Peyer's patch (tissue), 4 donors: ENCODE measurements around the gene PTPN2. TPM values are rescaled to one million over a fixed set of nuclear protein-coding genes. Genes with fewer than 3 reads are reported as not detected.

Experiments used
- DNase-seq, 3 donors: peaks; one replicate each; pipeline ENCODE4 v3.0.0-alpha.2; 2017 to 2019
- H3K27ac ChIP-seq, 4 donors: fragments of 200-600 bp; sonication (generic); one replicate each; pipeline ENCODE4 v1.5.1; 2016 to 2019
- H3K27me3 ChIP-seq, 2 donors: fragments of 200-600 bp; sonication (generic); one replicate each; pipeline ENCODE4 v1.5.1; 2019
- H3K36me3 ChIP-seq, 3 donors: fragments of 200-600 bp; sonication (generic); one replicate each; pipeline ENCODE4 v1.5.1; 2016 to 2019
- H3K4me1 ChIP-seq, 4 donors: fragments of 200-600 bp; sonication (generic); one replicate each; pipeline ENCODE4 v1.5.1; 2016 to 2019
- H3K4me3 ChIP-seq, 4 donors: fragments of 200-600 bp; sonication (generic); 1 replicate in 3 of 4; 2 replicates in 1 of 4; pipeline ENCODE4 v1.5.1; 2016 to 2019; ENCODE audit warnings: mild to moderate bottlenecking in 1 of 4
- H3K9me3 ChIP-seq, 4 donors: fragments of 200-600 bp; sonication (generic); one replicate each; pipeline ENCODE4 v1.5.1; 2016 to 2019; ENCODE audit warnings: mild to moderate bottlenecking in 1 of 4
- CTCF ChIP-seq, 6 experiments: fragments of 450-650 bp in 4 of 6; fragments of 200-600 bp in 2 of 6; sonication (generic) in 1 of 6; IDR thresholded peaks; one replicate each; pipeline ENCODE4 v1.5.1; 2017 to 2019; ENCODE audit warnings: antibody characterized with exemption in 6 of 6, mild to moderate bottlenecking in 3 of 6, moderate library complexity in 1 of 6
- POLR2A ChIP-seq, 2 donors: fragments of 450-650 bp; IDR thresholded peaks; one replicate each; pipeline ENCODE4 v1.5.1; 2017; ENCODE audit warnings: antibody characterized with exemption in 2 of 2, mild to moderate bottlenecking in 2 of 2, moderate library complexity in 2 of 2
- total RNA-seq, 4 donors: library from RNA; depleted of rRNA; stranded (reverse); fragments of >200 nt; gene quantifications; one replicate each; pipeline ENCODE4 v1.1.0, GENCODE V29; 2016

PTPN2 gene
- total RNA-seq, 4 donors from 2014 or later: 28.9 to 43.7 (median 29.3) TPM

DNA sequence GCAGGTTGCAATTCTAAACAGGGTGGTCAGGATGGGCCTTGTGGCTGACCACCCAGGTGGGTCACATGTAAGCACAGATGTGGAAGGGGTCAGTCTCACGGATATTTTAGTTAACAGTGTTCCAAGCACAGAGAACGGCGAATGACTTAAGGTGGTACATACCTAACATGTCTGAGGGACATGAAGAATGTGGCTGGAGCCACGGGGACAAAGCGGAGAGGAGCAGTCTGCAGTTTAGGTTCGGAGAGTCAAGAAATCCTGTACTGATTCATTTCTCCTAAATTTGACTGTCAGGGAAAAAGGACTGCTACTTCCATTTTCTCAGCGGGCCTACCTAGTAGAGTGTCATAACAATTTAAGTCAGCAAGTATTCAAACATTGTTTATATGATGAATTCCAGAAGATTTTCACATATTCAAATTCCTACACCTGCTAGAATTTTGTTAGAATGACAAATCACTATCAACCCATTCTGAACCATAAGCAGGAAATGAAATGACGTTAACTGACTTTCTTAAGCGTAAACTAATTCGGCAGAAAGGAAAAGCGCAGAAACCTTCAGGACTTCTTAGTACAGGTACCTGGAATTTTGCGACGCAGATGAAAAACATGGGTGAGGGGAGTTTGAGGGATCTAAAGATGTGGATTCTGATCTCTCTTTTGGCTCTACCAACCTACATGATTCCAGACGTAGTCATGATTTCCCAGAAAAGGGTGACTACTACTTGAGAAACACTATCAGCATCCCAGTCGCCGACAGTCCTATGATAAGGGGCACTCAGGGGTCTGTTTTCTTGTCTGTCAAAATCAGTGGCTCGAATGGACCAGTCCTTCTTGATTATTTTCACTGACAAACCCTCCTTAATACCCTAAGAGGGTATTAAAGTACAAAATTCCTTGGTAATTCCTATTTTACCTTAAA, 41.3 kb downstream of the PTPN2 start:
- DNase-seq: no peak
- Histone ChIP-seq H3K4me1 (peaks cover 0 to 13% (median 3%) of the 10 kb centered on the region in 4 donors), H3K9me3 (no peaks in the 10 kb centered on the region), H3K36me3 (no peaks in the 10 kb centered on the region), H3K27ac (no peak overlapping the region), H3K27me3 (no peaks in the 10 kb centered on the region), H3K4me3 (no peak overlapping the region)
- TF ChIP-seq POLR2A (IDR thresholded peaks at IDR 0.05) (no peak), CTCF (IDR thresholded peaks at IDR 0.05) (no peak)

DNA sequence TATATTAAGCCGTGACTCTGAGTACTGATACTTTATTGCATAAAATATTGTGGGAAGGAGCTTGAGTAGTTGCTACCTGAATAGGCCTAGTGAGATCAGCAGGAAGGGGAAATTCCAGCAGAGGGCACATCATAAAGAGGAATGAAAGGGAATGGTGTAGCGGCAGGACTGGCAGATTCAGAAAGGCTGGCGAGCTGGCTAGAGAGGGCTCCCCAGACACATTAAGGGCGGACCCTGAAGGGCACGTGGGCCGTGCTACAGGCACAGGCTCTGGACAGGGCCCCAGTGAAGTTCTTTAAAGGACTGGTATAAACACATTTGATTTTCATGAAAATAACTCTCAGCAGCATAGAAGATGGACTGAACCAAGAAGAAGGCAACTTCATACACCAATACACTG, 43.0 kb downstream of the PTPN2 start:
- no peak for DNase-seq
- H3K4me3 ChIP-seq: no peak overlapping the region
- H3K4me1 ChIP-seq: peaks cover 0 to 13% (median 3%) of the 10 kb centered on the region in 4 donors
- peak overlapping the region in 1 of 4 donors; percentile 75 for H3K27ac ChIP-seq
- TF ChIP-seq POLR2A (IDR thresholded peaks at IDR 0.05) (no peak), CTCF (IDR thresholded peaks at IDR 0.05) (no peak)
- H3K9me3 ChIP-seq: no peaks in the 10 kb centered on the region
- H3K36me3 ChIP-seq: peaks cover 0 to 3% (median 0%) of the 10 kb centered on the region in 3 donors
- H3K27me3 ChIP-seq: no peaks in the 10 kb centered on the region

DNA sequence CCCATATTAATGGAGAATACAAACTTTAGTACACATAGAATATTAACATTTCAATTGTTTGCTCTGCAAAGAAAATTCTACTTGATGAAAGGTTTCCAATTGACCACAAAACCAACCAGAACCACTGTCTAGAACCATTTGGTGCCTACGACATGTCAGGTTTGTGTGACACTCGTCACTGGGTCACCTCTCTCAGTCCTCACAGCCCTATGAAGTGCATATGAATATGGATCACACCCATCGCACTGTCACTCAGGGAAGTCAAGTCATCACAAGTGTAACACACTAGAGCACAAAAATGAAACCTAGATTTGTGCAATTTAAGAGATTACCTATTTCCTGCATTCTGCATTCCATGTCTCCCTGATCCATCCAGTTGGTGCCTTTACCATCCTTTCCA, 43.7 kb downstream of the PTPN2 start:
- Histone ChIP-seq H3K4me3 (no peak overlapping the region), H3K27ac (peak overlapping the region; percentile 71 to 79 (median 74)), H3K9me3 (no peaks in the 10 kb centered on the region), H3K27me3 (no peaks in the 10 kb centered on the region), H3K36me3 (peaks cover 0 to 10% (median 0%) of the 10 kb centered on the region in 3 donors), H3K4me1 (peaks cover 0 to 13% (median 3%) of the 10 kb centered on the region in 4 donors)
- DNase-seq: no peak
- TF ChIP-seq POLR2A (IDR thresholded peaks at IDR 0.05) (no peak), CTCF (IDR thresholded peaks at IDR 0.05) (no peak)

DNA sequence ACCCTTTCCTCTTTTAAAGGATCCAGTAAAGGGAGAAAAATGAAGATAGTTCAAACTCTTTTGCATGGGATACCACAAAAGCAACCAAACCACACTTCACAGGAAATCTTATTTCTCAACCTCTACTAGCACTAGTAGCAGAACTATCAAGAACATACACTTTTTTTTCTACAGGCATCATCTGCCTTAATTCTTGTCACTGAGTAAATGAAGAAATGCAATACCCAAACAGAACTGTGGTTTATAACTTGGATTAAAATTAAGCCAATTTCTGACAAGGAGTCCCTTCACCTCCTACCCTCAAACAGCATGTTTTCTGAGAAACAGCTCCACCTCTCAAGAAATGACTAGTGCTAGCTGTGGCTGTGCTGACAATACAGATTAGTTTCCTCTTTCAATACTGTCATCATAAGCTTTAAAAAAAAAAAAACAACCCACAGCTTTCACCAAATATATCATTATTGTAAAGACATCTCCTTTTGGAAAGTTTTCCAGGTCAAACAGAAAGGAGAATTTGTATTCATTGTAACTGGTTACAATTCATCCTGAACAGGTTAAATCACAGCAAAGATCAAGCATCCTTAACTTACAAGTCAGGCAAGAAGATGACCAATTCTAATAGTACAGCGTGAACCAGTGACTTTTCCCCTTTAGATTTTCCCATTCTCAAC, 44.4 kb downstream of the PTPN2 start:
- H3K27me3 ChIP-seq: no peaks in the 10 kb centered on the region
- DNase-seq: no peak
- H3K9me3 ChIP-seq: no peaks in the 10 kb centered on the region
- no peak overlapping the region for H3K4me3 ChIP-seq
- peaks cover 0 to 13% (median 3%) of the 10 kb centered on the region in 4 donors for H3K4me1 ChIP-seq
- H3K27ac ChIP-seq: peak overlapping the region; percentile 71 to 79 (median 74)
- TF ChIP-seq CTCF (IDR thresholded peaks at IDR 0.05): no peak
- TF ChIP-seq POLR2A (IDR thresholded peaks at IDR 0.05): no peak
- peaks cover 0 to 10% (median 0%) of the 10 kb centered on the region in 3 donors for H3K36me3 ChIP-seq

DNA sequence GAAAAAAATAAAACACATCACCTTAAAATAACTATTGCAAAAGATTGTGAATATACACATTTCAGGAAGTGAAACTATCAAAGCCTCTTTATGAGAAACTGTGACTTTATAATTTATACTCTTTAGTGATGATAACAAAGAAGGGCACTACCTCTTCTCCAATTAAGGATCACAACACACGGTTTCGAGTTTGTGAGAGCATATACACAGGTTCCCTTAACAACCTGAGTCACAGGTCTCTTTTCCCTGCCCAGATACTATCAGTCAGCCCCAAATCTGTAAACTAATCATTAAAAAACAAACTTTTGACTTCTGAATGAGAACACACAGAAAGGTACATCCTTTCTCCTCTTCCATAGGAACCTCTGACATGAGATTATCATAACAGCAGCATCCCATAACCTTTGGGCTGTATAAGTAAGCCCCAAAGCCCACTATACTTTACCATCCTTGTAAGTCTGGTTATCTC, 44.9 kb downstream of the PTPN2 start:
- H3K27me3 ChIP-seq: no peaks in the 10 kb centered on the region
- peak overlapping the region; percentile 71 to 79 (median 74) for H3K27ac ChIP-seq
- peak overlapping the region in 1 of 4 donors; percentile 4 for H3K4me3 ChIP-seq
- TF ChIP-seq CTCF (IDR thresholded peaks at IDR 0.05) (no peak), POLR2A (IDR thresholded peaks at IDR 0.05) (no peak)
- H3K4me1 ChIP-seq: peaks cover 0 to 13% (median 3%) of the 10 kb centered on the region in 4 donors
- H3K9me3 ChIP-seq: no peaks in the 10 kb centered on the region
- peaks cover 0 to 10% (median 0%) of the 10 kb centered on the region in 3 donors for H3K36me3 ChIP-seq
- DNase-seq: no peak
